AG20443 (cell line): ENCODE results near the gene ZNF768.
"Not testable (repeated sequence)": the region's sequence is repeated elsewhere in the genome, so short reads cannot be mapped to it uniquely, and the experiment has no call there.

Source experiments
- DNase-seq: peaks from one replicate; pipeline ENCODE4 v3.0.0; 2012; ENCODE audit warnings: low spot score, mixed read lengths

The ZNF768 gene

DNA sequence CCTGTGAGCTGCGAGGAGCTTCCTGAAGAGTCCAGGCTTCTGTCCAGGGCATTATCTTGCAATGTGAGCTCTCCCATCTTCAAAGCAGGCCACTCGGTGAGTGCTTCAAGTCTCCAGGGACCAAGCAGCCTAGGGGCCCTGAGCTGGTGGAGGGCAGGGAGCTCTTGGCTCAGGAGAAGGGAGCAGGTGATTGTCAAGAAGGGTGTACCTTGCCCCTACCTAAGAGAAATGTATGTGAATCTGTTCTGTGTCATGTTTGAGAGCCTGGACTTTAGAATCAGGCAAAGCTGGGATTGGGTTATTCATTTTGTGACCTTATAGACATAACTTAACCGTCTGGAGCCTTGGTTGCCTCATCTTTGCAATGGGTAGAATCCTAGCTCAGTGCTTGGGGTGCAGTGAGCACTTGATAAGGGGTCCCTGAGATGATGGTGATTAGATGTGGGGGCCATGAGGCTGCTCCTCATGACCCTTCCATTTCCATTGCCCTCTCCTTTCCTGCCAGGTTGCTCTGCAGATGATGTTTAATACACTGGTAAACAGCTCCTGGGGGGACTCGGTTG, 15.9 kb downstream of the ZNF768 start:
- DNase-seq, result no peak

DNA sequence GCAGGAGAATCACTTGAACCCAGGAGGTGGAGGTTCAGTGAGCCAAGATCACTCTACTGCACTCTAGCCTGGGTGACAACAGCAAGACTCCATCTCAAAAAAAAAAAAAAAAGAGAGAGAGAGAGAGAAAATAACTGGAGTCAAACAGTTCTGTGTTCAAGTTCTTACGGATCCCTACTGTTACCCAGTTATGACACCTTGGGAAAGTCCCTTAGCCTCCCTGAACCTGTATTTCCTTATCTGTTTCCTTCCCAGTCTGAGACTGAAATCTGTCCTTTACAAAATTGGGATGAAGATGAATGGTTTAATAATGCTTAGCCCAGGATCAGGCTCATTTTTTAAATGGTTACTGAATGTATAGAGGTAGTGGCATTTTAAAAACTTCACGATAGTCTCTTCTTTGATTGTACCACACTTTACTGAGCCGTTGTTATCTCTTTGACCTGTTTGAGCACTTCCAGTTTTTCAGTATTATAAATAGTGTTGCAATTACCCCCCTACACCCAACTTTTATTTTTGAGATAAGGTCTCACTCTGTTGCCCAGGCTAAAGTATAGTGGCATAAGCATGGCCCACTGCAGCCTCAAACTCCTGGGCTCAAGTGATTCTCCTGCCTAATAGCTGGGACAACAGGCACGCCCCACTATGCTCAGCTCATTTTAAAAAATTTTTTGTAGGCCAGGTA, 17.1 kb downstream of the ZNF768 start:
- no peak for DNase-seq

GRCh38 chr16:30503403-30504296, 22.7 kb downstream of the ZNF768 start:
- no peak for DNase-seq

GRCh38 chr16:30499284-30499683, 27.1 kb downstream of the ZNF768 start:
- DNase-seq, result no peak

DNA sequence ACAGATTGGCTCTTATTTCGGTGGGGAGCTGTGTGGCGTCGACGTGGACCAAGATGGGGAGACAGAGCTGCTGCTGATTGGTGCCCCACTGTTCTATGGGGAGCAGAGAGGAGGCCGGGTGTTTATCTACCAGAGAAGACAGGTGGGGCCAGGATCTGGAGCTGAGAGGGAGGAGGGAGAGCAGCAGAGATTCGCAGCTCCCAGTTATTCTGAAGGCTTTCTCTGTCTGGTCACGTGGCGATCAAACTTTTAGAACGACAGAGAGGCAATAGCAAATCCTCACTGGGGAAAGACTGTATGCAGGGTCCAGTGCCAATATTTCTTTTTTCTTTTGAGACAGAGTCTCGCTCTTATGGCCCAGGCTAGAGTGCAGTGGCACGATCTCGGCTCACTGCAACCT, 31.7 kb downstream of the ZNF768 start:
- peak; percentile 2 for DNase-seq

DNA sequence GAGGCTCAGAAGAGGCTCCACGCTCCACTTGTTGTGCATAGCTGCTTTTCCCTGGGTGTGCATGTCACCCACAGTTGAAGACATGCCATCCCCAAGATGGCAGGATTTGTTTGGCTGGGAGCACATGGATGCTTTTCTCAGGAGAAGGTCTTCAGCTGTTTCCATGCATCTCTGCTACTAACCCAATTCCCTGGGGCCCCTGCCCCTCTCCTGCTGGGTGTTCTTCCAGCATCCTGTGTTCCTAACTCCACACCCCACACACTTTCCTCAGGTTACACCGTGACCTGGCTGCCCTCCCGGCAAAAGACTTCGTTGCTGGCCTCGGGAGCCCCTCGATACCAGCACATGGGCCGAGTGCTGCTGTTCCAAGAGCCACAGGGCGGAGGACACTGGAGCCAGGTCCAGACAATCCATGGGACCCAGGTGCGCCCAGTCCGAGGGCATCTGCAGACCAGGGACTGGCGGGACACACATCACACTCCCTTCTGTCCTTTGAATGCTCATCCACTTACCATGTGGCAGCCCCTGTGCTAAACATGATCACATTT, 32.4 kb downstream of the ZNF768 start:
- peak; percentile 9 for DNase-seq

- peak; percentile 84 for DNase-seq
Observed at GRCh38 chr16:30491744-30492308, 34.5 kb downstream of the ZNF768 start.

DNA sequence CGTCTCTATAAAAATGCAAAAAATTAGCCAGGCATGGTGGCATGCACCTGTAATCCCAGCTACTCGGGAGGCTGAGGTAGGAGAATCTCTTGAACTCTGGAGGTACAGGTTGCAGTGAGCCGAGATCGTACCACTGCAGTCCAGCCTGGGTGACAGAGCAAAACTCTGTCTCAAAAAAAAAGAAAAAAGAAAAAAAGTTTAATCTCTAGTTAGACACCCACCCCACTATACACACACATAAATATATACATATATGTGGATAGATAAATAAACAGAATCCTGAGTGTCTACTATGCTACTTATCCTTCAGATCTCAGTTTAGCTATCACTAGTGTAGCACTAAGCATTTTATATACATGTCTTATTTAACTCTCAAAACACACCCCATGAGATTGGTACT, 35.1 kb downstream of the ZNF768 start:
- no peak for DNase-seq

DNA sequence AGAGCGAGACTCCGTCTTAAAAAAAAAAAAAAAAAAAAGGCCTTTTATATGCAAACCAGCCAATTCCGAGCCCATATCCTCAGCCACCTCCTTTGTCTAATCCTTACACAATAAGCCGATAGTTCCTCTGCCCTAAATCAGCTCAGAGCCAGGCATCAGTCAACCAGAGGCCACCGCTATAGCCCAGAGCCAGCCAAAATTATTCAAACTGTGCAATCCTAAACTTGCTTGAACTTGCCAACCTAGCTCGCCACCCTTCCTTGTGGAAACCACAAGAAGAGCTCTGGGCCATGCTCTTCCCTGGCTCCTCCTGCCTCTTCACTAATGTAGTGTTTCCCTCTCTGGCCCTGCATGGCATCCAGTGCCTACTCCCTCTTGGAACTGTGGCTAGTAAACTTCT, 36.2 kb downstream of the ZNF768 start:
- DNase-seq, result peak; percentile 3

DNA sequence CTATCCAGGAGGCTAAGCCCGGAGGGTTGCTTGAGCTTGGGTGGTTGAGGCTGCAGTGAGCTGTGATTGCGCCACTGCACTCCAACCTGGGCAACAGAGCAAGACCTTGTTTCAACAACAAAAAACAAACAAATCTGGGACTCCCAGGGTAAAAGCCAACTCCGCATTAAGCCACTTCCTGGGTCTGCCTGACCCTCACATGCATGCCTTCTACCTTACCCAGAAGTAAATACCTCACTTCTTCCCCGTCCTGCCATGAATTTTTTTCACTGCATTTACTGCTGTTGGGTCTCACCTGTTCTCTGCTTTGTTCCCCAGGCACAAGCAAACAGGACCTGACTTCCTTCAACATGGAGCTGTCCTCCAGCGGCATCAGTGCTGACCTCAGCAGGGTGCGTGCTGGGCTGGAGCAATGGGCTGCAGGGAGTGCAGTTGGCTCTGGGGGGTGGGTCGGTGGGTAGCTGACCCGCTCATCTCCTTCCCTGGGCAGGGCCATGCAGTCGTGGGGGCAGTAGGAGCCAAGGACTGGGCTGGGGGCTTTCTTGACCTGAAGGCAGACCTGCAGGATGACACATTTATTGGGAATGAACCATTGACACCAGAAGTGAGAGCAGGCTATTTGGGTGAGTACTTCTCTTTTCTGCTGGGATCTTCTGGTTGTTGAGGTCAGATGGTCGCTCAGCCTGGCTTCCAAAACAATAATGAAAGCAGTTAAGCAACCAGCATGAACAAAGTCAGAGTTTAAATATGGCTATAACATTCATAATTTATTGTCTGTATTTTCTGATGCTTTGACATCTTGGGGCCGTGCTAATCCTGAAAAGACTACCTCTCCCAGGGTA, 37.4 kb downstream of the ZNF768 start:
- DNase-seq, result peak; percentile 6

DNA sequence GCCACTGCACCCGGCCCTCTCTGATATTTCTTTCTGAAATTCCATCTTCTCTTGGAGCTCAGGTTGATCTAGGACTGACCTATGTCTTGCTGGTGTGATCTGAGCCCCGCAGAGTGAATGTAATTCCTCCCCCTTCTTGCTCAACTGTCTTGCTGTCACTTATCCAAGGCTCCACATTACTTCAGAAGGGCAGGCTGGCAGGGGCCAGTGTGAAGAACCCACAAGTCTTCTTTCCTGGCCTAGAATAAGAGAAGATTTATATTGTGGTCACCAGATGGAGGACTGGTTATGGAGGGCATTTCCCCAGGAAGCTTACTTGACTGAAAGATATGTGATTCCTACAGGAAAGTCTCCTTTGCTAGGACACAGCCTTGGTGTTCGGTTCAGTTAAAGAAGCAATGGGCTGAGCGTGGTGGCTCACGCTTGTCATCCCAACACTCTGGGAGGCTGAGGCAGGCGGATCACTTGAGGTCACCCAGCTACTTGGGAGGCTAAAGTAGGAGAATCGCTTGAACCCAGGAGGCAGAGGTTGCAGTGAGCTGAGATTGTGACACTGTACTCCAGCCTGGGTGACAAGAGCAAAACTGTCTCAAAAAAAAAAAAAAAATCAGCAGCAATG, 40.4 kb downstream of the ZNF768 start:
- DNase-seq, result no peak

GRCh38 chr16:30484887-30485286, 41.5 kb downstream of the ZNF768 start:
- DNase-seq, result no peak

- no peak for DNase-seq
Observed at GRCh38 chr16:30482366-30482765, 44.0 kb downstream of the ZNF768 start.

DNA sequence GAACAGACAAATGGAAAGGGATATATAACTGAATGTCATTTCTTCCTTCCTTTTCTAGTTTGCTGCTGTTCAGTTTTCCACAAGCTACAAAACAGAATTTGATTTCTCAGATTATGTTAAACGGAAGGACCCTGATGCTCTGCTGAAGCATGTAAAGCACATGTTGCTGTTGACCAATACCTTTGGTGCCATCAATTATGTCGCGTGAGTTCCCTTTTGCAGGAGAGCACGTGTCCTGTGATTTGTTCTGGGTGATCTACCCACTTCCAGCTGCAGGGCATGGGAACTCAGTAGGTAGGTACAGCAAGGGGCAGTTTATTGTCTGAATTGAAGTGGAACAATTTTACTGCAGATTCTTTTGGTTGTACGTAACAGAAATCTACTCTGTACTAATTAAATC, 45.0 kb downstream of the ZNF768 start:
- no peak for DNase-seq

- DNase-seq, result no peak
Observed at GRCh38 chr16:30478766-30479478, 47.4 kb downstream of the ZNF768 start.

- DNase-seq, result not testable (repeated sequence)
Observed at GRCh38 chr16:30477773-30478172, 48.6 kb downstream of the ZNF768 start.

DNA sequence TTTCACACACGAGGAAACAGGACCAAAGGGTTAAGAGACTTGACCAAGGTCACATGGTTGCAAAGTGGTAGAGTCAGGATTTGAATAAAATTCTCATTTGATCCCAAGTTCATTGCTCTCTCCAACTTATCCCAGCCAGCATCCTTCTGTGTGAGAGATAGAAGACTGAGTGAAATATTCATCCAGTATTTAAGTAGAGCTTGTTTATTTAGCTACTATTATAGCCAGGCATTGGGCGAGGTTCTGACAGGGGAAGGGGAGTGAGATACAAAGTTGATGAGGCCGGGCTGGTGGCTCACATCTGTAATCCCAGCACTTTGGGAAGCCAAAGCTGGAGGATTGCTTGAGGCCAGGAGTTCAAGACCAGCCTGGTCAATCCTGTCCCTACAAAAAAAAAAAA, 49.4 kb downstream of the ZNF768 start:
- no peak for DNase-seq

DNA sequence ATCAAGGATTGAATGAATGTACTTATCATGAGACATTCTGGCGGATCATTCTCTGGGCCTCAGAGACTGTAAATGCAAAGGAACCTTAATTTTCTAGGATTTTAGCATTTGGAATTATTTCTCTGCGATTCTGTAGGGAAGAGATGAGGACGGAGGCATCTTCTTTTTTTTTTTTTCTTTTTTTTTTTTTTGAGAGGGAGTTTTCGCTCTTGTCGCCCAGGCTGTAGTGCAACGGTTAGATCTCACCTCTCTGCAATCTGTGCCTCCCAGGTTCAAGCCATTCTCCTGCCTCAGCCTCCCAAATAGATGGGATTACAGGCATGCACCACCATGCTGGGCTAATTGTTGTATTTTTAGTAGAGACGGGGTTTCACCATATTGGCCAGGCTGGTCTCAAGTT, 51.7 kb downstream of the ZNF768 start:
- DNase-seq, result no peak

DNA sequence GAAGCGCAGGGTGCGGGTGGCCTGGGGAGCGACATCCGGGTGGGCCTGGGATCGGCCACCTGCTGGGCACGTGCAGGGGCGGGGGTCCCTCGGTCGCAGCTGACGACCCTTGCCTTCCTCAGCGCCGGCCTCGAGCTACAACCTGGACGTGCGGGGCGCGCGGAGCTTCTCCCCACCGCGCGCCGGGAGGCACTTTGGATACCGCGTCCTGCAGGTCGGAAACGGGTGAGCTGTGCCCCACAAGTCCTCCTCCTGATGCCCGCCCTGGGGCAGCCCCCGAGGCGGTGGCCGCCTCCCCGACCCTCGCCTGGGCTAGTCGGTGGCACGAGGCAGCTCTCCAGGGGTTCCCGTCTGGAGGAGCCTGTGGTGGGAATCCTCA, 52.3 kb downstream of the ZNF768 start:
- no peak for DNase-seq
